Activated CD4-positive, alpha-beta T cell treated with anti-CD3 and anti-CD28 coated beads for 1 hour (primary cell): ENCODE data around the gene SH3BGRL2.
"Not testable (repeated sequence)": the region's sequence is repeated elsewhere in the genome, so short reads cannot be mapped to it uniquely, and the experiment has no call there.

Experiments
- DNase-seq: peaks from one replicate; pipeline ENCODE4 v3.0.0-alpha.2; 2020

Gene SH3BGRL2

GRCh38 chr6:79650950-79651349 is 19.8 kb downstream of the SH3BGRL2 start:
- no peak for DNase-seq

DNA sequence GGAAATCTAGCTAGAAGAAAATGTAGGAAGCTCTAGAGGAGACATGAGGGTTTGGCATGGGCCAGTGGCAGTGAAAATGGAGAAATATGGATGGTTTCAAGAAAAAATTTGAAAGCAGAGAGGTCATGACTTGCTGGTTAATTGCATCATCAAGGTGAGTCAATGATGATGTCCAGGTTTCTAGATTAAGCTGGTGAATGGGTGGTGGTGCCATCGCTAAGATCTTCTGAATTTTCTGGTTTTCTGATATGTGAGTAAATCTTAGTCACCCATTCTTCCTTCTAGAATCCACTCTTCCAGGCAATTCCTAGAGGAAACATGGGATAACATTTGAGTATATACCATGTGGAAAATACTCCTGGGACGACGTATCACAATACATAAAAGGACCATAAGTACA is 25.0 kb downstream of the SH3BGRL2 start:
- DNase-seq: no peak

DNA sequence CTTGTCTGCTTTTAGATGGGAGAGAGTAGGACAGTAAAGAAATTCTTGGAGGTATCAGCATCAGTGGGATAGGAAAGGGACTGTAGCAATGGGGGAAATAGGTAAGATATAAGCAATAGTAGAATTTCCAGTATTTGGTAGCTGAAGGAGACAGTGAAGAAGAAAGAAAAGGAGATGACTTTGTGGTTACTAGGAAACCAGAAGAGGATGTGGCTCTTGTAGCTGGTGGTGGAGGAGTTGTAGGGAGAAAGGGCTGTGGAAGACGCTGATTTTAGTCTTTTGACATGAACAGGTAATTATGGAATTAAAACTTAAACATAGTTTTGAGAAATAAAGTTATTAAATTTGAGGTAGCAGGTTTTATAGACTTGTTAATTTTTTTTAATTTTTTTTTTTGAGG is 26.1 kb downstream of the SH3BGRL2 start:
- no peak for DNase-seq

DNA sequence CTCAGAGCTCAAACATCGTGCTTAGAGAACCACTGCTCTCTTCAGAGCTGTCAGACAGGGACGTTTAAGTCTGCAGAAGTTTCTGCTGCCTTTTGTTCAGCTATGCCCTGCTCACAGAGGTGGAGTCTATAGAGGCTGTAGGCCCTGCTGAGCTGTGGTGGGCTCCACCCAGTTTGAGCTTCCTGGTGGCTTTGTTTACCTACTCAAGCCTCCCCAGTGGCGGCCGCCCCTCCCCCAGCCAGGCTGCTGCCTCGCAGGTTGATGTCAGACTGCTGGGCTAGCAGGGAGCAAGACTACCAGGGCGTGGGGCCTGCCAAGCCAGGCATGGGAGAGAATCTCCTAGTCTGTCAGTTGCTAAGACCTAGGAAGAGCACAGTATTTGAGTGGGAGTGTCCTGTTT is 32.5 kb downstream of the SH3BGRL2 start:
- DNase-seq: not testable (repeated sequence)

- DNase-seq: no peak
Measured at GRCh38 chr6:79665725-79666551, 34.8 kb downstream of the SH3BGRL2 start.

DNA sequence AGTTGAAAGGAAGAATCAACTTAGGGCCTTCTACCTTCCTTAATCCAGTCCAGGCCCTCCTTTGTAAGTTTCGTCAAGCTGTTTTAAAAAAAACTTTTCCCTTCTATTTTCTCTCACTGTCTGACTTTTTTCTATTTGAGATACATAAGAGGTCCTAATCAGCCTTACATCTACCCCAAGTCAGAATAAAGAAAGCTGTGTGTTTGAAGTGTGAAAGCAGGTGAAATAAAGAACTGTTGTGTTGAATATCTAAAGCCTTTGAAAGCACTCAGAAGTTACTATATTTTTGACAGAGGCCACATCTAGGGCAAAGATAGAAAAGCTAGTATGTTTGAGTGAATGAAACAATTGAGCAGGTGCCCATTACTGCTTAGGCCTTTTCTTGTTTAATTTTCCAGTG is 35.5 kb downstream of the SH3BGRL2 start:
- no peak for DNase-seq

DNA sequence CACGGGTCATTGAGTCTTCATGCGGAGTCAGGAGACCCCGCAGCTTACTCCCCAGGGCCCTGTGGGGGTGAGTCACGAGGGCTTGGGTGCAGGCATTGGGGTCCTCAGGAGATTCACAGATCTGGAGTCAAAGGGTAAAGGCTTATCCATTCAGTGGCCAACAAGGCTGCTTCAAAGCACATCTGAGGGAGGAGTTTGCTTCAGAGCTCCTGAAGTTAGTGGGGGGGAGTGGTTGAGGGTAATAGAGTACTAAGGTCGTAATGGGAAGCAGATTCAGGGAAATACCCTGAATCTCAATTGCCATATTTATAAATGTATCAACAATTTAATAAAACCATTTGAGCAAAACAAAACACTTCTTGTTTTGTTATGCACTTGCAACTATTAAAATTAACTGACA is 37.3 kb downstream of the SH3BGRL2 start:
- no peak for DNase-seq

DNA sequence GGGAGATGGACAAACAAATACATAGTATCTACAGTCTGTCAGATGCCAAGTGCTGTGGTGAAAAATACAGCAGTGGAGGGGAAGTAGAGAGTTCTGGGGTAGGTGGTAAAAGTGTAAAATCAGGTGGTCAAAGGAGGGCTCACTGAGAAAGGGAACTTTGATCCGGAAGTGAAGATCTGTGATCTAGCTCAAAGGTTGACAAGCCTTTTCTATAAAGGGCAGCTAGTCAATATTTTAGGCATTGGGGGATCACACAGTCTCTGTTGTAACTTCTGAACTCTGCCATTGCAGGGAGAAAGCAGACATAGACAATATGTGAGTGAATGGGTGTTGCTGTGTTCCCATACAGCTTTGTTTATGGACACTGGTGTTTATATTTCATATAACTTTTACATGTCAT is 38.6 kb downstream of the SH3BGRL2 start:
- no peak for DNase-seq

GRCh38 chr6:79670789-79671188 is 39.7 kb downstream of the SH3BGRL2 start:
- no peak for DNase-seq

DNA sequence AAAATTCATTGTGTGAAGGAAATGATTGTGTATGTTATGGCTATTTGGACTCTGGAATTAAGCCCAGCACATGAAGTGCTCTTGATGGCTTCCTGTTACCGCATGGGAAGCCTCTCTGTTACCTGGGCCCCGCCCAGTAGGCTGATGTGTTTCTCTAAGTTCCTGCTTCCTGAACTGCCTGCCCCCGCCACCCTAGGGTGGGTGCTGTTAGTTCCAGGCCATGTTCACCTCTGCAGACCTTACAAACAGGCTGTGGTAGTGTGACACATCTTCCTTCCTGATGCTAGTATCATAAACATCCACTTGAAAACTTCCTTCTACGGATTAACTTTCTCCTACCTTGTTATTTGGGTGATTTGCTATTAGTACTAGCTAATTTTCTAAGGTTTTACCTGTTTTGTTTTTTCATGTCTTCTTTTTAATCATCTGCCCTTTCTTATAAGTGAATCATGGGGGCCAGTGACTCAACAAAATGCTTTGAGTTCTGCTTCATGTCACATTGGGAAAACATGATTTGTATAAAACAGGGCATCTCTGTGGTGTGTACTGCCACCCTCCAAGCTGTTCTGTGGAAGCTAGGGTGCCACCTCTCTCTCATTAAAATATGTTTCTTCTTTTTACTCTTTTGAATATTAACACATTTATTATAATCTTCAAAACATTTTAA is 40.6 kb downstream of the SH3BGRL2 start:
- DNase-seq: peak; percentile 15

DNA sequence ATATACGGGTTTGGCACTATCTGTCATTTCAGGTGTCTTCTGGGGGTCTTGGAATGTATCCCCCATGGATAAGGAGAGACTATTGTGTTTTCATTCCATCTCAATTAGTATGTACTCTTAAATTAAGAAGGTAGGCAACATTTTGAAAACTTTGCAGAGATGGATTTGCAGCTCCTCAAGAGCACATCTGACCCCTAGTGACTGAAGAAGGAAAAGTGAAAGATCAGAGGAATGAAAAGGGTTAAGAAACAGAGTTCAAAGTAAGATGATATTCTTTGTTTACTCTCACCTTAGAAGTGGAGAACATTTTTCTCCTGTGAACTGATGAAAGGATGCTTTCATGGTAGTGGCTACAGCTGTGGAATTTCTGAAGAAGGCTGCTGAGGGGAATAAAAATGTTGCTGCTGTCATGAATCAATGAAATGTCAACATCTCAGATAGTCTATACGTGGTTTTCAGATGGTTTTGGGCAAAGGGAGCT is 41.5 kb downstream of the SH3BGRL2 start:
- no peak for DNase-seq

DNA sequence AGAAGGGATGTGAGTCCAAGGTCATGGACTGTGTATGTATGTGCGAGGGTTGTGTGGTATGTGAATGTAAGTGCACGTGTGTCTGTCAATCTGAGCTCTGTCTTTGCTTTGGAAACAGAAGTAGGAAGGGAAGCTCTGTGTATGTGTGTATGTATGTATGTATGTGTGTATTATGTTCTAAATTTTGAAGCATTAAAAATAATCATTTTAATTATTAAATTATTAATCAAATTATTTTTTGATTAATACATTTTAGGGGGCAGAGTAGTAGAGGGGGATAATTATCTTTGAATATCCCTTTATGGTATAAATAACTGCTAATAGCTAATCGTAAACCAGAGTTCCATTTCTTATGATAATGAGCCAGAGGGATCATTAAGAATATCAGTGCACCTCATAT is 42.8 kb downstream of the SH3BGRL2 start:
- no peak for DNase-seq

DNA sequence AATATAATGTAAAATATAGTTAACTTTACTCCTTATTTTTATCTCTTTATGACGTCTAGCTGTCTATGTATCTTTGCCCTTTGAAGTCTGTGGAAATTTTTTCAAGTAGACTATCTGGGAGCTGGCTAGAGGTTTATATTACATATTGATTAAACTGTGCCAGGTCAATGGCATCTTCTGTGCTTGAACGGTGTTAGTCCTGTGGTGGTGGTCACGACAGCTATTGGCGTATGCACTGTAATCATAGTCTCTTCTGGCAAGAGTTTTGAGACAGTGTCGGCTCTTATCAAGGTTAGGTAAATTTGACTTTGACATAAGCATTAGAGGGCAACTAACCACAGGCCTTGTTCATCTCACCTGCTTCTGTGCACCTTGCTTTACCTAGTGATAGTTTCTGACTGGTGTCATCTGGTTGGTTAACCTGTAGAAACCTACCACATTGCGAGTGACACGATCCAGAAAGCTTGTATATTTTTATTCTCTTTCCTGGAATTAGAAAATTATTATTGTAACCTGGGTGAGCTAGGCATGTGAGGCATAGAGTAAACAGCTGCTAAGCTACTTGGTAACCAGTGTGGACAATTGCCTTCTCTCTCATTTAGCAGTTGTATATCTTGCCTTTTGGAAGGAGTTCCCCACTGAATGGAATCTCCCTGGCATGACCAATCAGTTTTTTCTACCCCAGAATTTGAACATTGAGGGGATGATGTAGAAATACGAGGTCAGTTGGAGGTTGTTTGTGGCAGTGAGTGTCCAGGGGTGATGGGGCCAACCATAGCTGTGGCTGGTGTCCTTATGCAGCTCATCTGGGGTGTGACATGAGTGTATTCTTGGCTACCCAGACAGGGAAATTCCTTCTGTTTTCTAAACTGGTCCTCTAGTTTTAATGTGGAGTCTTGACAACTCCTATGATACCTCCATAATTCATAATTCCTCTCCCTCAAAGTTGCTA is 45.9 kb downstream of the SH3BGRL2 start:
- no peak for DNase-seq

DNA sequence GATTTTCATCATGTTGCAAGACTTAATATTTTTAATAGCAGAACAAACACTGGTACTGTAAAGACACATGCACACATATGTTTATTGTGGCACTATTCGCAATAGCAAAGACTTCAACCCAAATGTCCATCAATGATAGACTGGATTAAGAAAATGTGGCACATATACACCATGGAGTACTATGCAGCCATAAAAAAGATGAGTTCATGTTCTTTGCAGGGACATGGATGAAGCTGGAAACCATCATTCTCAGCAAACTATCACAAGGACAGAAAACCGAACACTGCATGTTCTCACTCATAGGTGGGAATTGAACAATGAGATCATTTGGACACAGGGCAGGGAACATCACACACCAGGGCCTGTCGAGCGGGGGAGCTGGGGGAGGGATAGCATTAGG is 51.6 kb downstream of the SH3BGRL2 start:
- not testable (repeated sequence) for DNase-seq

- no peak for DNase-seq
Measured at GRCh38 chr6:79684876-79685275, 53.7 kb downstream of the SH3BGRL2 start.

DNA sequence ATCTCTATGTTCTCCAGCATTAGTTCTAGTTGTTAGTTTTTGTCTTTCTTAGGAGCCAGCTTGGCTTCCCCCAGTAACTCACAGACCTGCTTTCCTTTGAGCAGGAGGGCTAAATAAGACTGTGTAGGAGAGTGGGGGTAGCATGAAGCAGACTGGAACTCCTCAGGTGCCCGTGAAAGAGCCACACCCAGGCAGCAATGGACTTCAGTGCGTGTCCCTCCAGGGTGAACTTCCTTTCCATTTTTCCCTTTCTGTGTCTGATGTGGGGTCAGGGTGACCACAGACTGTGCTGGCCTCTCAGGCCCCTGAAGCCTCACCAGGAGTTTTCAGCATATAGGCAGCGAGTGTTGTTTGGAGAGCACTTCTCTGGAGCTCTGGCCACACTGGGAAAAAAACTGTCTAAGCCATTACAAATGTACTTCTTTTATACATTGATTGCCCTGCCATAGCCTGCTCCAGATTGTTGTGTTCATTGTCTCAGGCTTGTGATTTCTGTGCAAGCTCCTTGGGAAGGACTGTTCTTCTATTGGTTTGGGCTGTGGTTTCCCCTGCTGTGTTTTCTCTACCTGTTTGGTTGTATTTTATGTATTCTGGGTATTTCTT is 55.7 kb downstream of the SH3BGRL2 start:
- no peak for DNase-seq

DNA sequence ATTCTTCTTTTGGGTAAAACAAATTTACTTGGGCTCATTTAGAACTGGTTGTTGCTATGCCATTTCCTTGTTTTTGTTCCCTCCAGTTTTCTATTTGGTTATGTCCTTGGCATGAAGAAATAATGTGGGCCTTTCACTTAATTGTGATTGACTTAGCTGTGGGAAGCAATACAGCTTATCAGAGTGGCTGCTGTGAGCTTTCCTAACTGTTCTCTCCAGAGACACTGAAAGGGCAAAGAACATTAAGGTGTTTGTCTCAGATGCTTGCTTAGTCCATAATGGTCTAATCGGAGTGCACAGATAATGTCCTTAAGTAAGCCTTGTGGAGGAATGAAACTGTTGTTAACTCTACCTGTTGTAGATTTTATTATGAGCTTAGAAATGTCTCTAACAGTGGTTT is 56.6 kb downstream of the SH3BGRL2 start:
- DNase-seq: no peak

- no peak for DNase-seq
Measured at GRCh38 chr6:79694156-79694555, 63.0 kb downstream of the SH3BGRL2 start.

DNA sequence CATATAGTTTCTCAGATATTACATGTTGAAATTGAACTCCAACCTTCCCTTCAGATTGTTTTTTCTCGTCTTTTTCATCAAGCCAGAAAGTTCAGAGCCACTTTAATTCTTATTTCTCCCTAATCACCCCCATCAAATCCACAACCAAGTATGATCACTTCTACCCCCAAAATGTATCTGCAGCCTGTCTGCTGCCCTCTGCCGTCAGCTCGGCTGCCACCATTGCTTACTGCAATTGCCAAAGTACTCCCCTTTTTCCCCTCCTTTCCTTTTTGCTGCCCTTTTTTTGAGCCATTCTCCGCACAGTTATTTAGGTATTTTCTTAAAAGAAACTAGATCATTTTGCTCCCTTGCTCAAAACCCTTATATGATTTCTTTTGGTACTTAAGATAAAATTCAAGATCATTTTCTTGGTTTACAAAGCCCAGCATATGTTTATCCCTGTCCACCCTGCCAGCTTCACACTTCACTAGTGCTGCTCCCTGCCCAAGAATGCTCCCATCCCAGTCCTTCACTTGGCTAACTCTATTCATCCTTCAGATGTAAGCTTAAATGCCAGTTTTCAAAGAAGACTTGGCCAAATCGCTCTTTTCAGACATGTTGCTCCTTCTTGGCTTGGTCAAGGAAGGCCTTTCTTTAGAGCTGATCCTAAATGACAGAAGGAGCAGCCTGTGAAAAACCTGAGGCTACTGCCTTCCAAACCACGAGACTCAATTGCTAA is 63.7 kb downstream of the SH3BGRL2 start:
- no peak for DNase-seq

GRCh38 chr6:79697430-79697829 is 66.3 kb downstream of the SH3BGRL2 start:
- no peak for DNase-seq

DNA sequence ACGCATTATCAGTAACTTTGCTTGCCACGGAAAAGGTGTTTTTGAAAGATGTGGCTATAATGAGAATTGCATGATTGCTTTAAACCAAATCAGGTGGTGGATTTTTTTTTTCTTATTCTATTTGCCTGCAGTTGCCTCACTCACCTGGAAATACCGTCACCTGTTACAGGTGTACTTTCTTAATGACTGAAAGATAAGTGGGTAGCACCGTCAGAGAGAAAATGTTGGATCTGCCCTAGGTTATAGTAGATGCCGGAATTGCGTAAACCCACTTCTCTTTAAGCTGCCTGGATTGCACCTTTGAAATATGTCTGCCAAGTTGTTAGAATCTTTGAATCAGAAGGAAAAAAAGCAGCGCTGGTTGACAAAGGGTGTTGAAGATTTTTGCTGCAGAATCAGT is 68.5 kb downstream of the SH3BGRL2 start:
- DNase-seq: no peak

DNA sequence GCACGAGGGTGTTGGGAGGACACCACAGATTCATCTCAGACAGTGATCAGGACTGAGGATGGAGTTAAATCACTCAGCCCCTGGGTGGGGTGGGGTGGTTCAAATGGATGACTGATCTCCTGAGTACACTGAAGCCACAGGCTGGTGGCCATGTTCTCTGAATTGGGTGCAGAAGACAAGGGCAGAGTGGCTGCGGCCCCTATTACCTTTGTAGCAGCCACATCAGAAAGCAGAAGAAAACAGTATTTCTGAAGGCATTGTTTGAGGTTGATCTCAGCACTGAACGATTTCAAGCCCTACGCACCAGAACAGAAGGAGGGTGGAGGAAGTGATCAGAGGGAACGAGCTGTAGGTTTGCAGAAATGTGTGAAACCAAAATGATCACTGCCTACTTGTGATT is 71.6 kb downstream of the SH3BGRL2 start:
- DNase-seq: no peak
